ENCODE data around the gene SNAP29.

DNA sequence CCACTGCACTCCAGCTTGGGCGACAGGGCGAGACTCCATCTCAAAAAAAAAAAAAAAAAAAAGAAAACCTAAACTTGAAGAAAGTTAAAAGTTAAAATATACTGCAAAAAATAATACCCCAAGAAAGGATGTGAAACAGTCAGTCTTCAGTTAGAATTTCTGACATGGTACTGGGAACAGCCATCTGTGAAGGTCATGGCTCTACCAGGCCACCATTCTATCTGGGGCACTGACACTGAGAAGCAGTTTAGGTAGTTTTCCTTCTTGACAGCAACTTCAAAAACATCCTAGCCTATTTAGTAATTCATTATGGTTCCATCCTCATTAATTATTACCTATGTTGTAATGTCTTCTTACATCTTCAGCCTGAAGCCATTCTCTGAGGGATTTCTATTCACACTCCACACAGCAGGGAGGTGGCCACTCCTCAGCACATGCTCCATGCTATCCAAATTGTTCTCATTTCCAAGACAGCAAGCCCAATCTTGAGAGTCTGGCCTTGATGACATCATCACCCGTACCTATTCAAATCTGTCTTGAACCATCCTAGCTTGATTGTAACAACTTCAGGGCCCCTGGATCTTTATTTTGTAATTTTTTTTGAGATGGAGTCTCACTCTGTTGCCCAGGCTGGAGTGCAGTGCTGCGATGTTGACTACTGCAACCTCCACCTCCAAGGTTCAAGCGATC lies 46.7 kb upstream of the SNAP29 start:
- TF ChIP-seq, protein P1, sequence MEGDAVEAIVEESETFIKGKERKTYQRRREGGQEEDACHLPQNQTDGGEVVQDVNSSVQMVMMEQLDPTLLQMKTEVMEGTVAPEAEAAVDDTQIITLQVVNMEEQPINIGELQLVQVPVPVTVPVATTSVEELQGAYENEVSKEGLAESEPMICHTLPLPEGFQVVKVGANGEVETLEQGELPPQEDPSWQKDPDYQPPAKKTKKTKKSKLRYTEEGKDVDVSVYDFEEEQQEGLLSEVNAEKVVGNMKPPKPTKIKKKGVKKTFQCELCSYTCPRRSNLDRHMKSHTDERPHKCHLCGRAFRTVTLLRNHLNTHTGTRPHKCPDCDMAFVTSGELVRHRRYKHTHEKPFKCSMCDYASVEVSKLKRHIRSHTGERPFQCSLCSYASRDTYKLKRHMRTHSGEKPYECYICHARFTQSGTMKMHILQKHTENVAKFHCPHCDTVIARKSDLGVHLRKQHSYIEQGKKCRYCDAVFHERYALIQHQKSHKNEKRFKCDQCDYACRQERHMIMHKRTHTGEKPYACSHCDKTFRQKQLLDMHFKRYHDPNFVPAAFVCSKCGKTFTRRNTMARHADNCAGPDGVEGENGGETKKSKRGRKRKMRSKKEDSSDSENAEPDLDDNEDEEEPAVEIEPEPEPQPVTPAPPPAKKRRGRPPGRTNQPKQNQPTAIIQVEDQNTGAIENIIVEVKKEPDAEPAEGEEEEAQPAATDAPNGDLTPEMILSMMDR (conservative IDR thresholded peaks at IDR 0.05; ENCODE audit: low read length): no peak
- TF ChIP-seq EZH2phosphoT487 (IDR thresholded peaks at IDR 0.05; ENCODE audit: borderline replicate concordance): no peak

Measured in Loucy (cell line).